Muscle layer of colon (tissue), 2 donors: Measurements from ENCODE around the gene ANKRD33.

Source experiments
- H3K27ac ChIP-seq: one replicate; pipeline ENCODE4 v1.7.0; 2013; ENCODE audit warnings: low read depth, mild to moderate bottlenecking, low read length, moderate library complexity
- H3K27me3 ChIP-seq, 2 donors: one replicate each; pipeline ENCODE4 v1.7.0; 2013; ENCODE audit warnings: low read length in 2 of 2, mild to moderate bottlenecking in 2 of 2; ENCODE audit not compliant: insufficient read depth in 2 of 2, control insufficient read depth in 1 of 2
- H3K36me3 ChIP-seq: one replicate; pipeline ENCODE4 v1.7.0; 2013; ENCODE audit warnings: mild to moderate bottlenecking, low read length; ENCODE audit not compliant: insufficient read depth
- H3K4me1 ChIP-seq: one replicate; pipeline ENCODE4 v1.7.0; 2013; ENCODE audit warnings: mild to moderate bottlenecking, low read length; ENCODE audit not compliant: insufficient read depth
- H3K4me3 ChIP-seq, 2 donors: one replicate each; pipeline ENCODE4 v1.7.0; 2013; ENCODE audit warnings: low read length in 2 of 2, low read depth in 1 of 2, mild to moderate bottlenecking in 1 of 2, moderate library complexity in 1 of 2
- H3K9ac ChIP-seq: one replicate; pipeline ENCODE4 v1.7.0; 2013; ENCODE audit warnings: low read length
- H3K9me3 ChIP-seq: one replicate; pipeline ENCODE4 v1.7.0; 2013; ENCODE audit warnings: mild to moderate bottlenecking, low read length
- donor health status: abdominal sarcoma.
- donor health status: Adenocarcinoma of cecum.

The ANKRD33 gene

DNA sequence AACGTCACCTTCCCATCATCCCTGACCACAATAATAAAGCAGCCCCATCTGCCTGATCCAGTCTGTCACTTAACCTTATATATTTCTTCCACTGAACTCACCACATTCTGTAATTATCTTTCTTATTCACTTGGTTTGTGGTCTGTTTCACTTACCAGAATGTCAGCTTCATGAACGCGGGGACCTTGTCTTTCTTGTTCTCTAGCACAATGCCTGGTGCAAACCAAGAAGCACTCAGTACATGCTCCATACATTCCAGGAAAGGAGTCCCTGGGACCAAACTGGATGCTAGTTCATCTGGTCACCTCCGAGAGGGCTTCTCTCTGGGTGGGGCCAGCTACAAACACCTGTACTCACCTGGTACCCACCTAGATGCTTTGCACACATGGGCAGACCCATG lies 17.4 kb upstream of the ANKRD33 start:
- peaks cover 0 to 27% of the 10 kb centered on the region in 2 donors for H3K27me3 ChIP-seq
- no peak overlapping the region for H3K27ac ChIP-seq
- peaks cover 4% of the 10 kb centered on the region for H3K4me1 ChIP-seq

GRCh38 chr12:51871126-51871525 lies 16.8 kb upstream of the ANKRD33 start:
- Histone ChIP-seq H3K9me3 (no peaks in the 10 kb centered on the region), H3K27me3 (peaks cover 0 to 24% of the 10 kb centered on the region in 2 donors), H3K4me3 (no peak overlapping the region), H3K9ac (no peak overlapping the region), H3K36me3 (no peaks in the 10 kb centered on the region), H3K4me1 (peaks cover 4% of the 10 kb centered on the region), H3K27ac (no peak overlapping the region)

More for the DNA sequence above, 17.4 kb upstream of the ANKRD33 start:
- Histone ChIP-seq H3K9ac (no peak overlapping the region), H3K9me3 (no peaks in the 10 kb centered on the region), H3K36me3 (no peaks in the 10 kb centered on the region), H3K4me3 (no peak overlapping the region)

DNA sequence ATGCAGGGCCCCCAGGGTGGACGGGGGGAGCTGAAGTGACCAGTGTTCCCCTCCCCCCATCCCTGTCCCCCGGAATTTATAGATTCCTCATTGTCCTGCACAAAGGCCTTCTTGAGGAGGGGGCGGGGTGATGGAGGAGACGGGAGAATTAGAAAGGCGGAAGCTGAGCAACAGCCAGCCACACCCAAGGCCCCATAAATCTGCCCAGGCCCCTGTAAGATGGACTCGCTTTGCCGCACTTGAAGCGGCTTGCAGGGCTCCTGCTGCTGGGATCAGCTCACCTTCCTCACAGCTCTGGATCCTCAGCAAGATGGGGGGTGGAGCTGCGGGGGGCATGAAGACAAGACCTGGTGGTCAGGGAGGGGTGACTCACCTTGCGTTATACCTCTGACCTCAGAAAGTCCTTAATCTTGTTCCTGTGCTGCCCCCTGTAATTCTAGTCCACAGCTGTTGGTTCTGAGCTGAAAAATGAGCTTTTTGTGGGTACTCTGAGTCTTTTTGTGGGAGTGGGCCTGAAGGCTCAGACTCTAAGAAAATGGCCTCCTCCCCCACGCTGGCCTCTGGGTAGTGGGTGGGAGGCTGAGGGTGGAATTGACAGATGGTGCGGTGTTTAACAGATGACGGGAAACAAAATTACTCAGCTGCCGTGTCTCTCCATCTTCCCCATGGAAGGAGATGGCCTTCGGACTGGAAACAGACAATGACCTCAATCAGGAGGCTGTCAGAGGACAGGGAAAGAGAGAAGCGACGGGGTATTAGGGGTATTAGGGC lies 15.8 kb upstream of the ANKRD33 start:
- Histone ChIP-seq H3K9ac (no peak overlapping the region), H3K27me3 (peaks cover 0 to 24% of the 10 kb centered on the region in 2 donors), H3K4me3 (no peak overlapping the region), H3K4me1 (peaks cover 4% of the 10 kb centered on the region), H3K27ac (no peak overlapping the region), H3K9me3 (no peaks in the 10 kb centered on the region), H3K36me3 (no peaks in the 10 kb centered on the region)

GRCh38 chr12:51872689-51872981 lies 15.3 kb upstream of the ANKRD33 start:
- H3K9me3 ChIP-seq: no peaks in the 10 kb centered on the region
- no peak overlapping the region for H3K27ac ChIP-seq
- H3K9ac ChIP-seq: no peak overlapping the region
- H3K4me1 ChIP-seq: peaks cover 4% of the 10 kb centered on the region
- peaks cover 0 to 24% of the 10 kb centered on the region in 2 donors for H3K27me3 ChIP-seq
- H3K4me3 ChIP-seq: no peak overlapping the region
- no peaks in the 10 kb centered on the region for H3K36me3 ChIP-seq

GRCh38 chr12:51873251-51873994 lies 14.5 kb upstream of the ANKRD33 start:
- Histone ChIP-seq H3K4me1 (peaks cover 4% of the 10 kb centered on the region), H3K9ac (no peak overlapping the region), H3K27ac (no peak overlapping the region), H3K9me3 (no peaks in the 10 kb centered on the region), H3K27me3 (peaks cover 0 to 19% of the 10 kb centered on the region in 2 donors), H3K4me3 (no peak overlapping the region), H3K36me3 (no peaks in the 10 kb centered on the region)

GRCh38 chr12:51874000-51874399 lies 13.9 kb upstream of the ANKRD33 start:
- H3K9me3 ChIP-seq: no peaks in the 10 kb centered on the region
- H3K27ac ChIP-seq: no peak overlapping the region
- H3K36me3 ChIP-seq: no peaks in the 10 kb centered on the region
- H3K27me3 ChIP-seq: peaks cover 0 to 13% of the 10 kb centered on the region in 2 donors
- no peak overlapping the region for H3K9ac ChIP-seq
- no peak overlapping the region for H3K4me3 ChIP-seq
- H3K4me1 ChIP-seq: peaks cover 4% of the 10 kb centered on the region

- H3K27ac ChIP-seq: no peak overlapping the region
- peaks cover 0 to 8% of the 10 kb centered on the region in 2 donors for H3K27me3 ChIP-seq
- H3K36me3 ChIP-seq: no peaks in the 10 kb centered on the region
- H3K4me1 ChIP-seq: peaks cover 4% of the 10 kb centered on the region
- H3K9me3 ChIP-seq: no peaks in the 10 kb centered on the region
- no peak overlapping the region for H3K9ac ChIP-seq
- H3K4me3 ChIP-seq: no peak overlapping the region
Observed at GRCh38 chr12:51874486-51874885, 13.4 kb upstream of the ANKRD33 start.

DNA sequence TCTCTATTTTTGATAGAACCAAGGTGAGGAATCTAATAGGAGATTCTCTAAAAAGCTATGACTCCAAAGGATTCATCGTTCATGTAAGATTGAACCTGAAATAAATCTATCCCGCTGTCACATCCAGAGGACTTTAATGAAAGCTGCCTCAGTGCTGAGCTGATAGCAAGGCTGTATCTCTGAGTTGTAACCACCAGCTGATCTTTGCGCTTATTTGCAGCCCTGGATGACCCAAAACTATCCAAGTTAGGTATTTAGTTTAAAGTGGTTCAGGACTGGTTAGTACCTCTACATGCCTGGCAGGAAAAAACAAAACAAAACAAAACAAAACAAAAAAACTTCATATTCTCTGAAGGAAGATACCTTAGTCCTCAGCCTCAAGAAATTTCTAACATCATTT lies 8.8 kb upstream of the ANKRD33 start:
- Histone ChIP-seq H3K36me3 (no peaks in the 10 kb centered on the region), H3K27me3 (no peaks in the 10 kb centered on the region), H3K4me1 (no peaks in the 10 kb centered on the region), H3K4me3 (no peak overlapping the region), H3K9ac (no peak overlapping the region), H3K9me3 (no peaks in the 10 kb centered on the region), H3K27ac (no peak overlapping the region)

- no peak overlapping the region for H3K27ac ChIP-seq
- H3K9ac ChIP-seq: no peak overlapping the region
- peaks cover 9% of the 10 kb centered on the region for H3K4me1 ChIP-seq
- H3K9me3 ChIP-seq: no peaks in the 10 kb centered on the region
- H3K4me3 ChIP-seq: no peak overlapping the region
- peaks cover 0 to 5% of the 10 kb centered on the region in 2 donors for H3K27me3 ChIP-seq
- no peaks in the 10 kb centered on the region for H3K36me3 ChIP-seq
Observed at GRCh38 chr12:51883295-51883694, 4.6 kb upstream of the ANKRD33 start.

GRCh38 chr12:51883998-51884675 lies 3.8 kb upstream of the ANKRD33 start:
- no peak overlapping the region for H3K9ac ChIP-seq
- H3K36me3 ChIP-seq: no peaks in the 10 kb centered on the region
- H3K27me3 ChIP-seq: peaks cover 0 to 14% of the 10 kb centered on the region in 2 donors
- H3K9me3 ChIP-seq: no peaks in the 10 kb centered on the region
- H3K4me1 ChIP-seq: peaks cover 9% of the 10 kb centered on the region
- H3K4me3 ChIP-seq: no peak overlapping the region
- H3K27ac ChIP-seq: no peak overlapping the region

DNA sequence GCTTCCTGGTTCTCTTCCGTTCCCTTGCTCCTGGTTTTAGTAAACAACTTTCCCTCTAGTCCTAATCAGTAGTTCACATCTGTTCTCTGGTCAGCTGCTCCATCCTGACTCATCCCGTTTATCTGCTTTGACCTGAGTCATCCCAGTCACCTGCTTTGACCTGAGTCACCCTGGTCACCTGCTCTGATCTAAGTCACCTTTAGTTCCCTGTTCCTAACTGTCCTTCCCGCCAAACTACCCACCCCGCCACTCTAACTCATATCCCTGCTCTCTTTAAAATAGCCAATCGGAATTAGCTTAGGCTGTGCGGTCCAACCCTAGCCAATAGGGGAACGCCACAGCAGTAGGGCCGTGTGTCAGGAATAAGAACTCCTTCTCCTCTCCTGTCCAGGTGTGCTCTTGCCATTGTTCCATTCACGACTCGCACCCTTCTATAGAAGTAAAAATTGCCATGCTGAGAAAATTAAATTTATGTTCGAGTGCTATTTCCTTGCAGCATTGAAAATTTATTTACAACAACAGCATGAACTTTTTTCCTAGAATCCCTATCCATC lies 3.1 kb upstream of the ANKRD33 start:
- no peak overlapping the region for H3K27ac ChIP-seq
- H3K36me3 ChIP-seq: no peaks in the 10 kb centered on the region
- no peaks in the 10 kb centered on the region for H3K9me3 ChIP-seq
- H3K9ac ChIP-seq: no peak overlapping the region
- H3K27me3 ChIP-seq: peaks cover 0 to 15% of the 10 kb centered on the region in 2 donors
- no peak overlapping the region for H3K4me3 ChIP-seq
- peaks cover 9% of the 10 kb centered on the region for H3K4me1 ChIP-seq
